Measurements from ENCODE around the gene CEP57L1. TPM values are rescaled to one million over a fixed set of nuclear protein-coding genes. Genes with fewer than 3 reads are reported as not detected.

CEP57L1 gene
- polyA plus RNA-seq, 3 donors = 3.4 to 5.2 (median 3.9) TPM

GRCh38 chr6:109093732-109094415 lies 1.4 kb upstream of the CEP57L1 start:
- Mint-ChIP-seq H3K36me3 (peaks cover 2 to 10% of the 10 kb centered on the region in 2 donors), H3K4me1 (peaks cover 56% of the 10 kb centered on the region)

More at GRCh38 chr6:109093732-109094415, 1.4 kb upstream of the CEP57L1 start:
- Histone ChIP-seq H3K27me3 (ENCODE audit: control insufficient read depth in 2 of 2, insufficient read depth in 2 of 2, low read length in 2 of 2) (no peaks in the 10 kb centered on the region), H3K4me1 (ENCODE audit: control insufficient read depth in 1 of 2, insufficient read depth in 2 of 2, low read length in 2 of 2) (peaks cover 26 to 48% of the 10 kb centered on the region in 2 donors), H3K4me3 (replicated peaks in 1 of 3; ENCODE audit: low read depth in 2 of 3, low read length in 3 of 3) (peak overlapping the region; percentile 84 to 98 (median 86)), H3K4me2 (replicated peaks; ENCODE audit: extremely low read depth, low read length, poor library complexity, severe bottlenecking) (peak overlapping the region; percentile 93), H3K9me3 (replicated peaks in 1 of 2; ENCODE audit: control insufficient read depth in 1 of 2, insufficient read depth in 1 of 2, low read length in 2 of 2) (no peaks in the 10 kb centered on the region), H3K27ac (ENCODE audit: low read depth in 1 of 2, low read length in 2 of 2) (peak overlapping the region; percentile 94 to 95), H2AFZ (ENCODE audit: insufficient read depth, low read depth, low read length, poor library complexity, severe bottlenecking) (peak overlapping the region; percentile 93), H3K79me2 (ENCODE audit: insufficient read depth, low read length) (peaks cover 72% of the 10 kb centered on the region), H4K20me1 (ENCODE audit: insufficient read depth, low read length) (peaks cover 41% of the 10 kb centered on the region), H3K9ac (ENCODE audit: insufficient read depth, low read length, poor library complexity, severe bottlenecking) (peak overlapping the region; percentile 88), H3K36me3 (replicated peaks in 1 of 2; ENCODE audit: control insufficient read depth in 1 of 2, insufficient read depth in 2 of 2, low read length in 2 of 2) (no peaks in the 10 kb centered on the region)
- DNase-seq = peak in 1 of 3 donors; percentile 8
- Mint-ChIP-seq H3K27ac (peak overlapping the region; percentile 85 to 100 (median 94)), H3K4me3 (peak overlapping the region; percentile 94 to 99), H3K27me3 (ENCODE audit: low read depth in 3 of 3) (peaks cover 0 to 5% (median 0%) of the 10 kb centered on the region in 3 donors), H3K9me3 (no peaks in the 10 kb centered on the region)
- WGBS (ENCODE audit: insufficient coverage) = 0% methylated on average over 16 of the region's 19 CpGs
- no peak for TF ChIP-seq CTCF (IDR thresholded peaks at IDR 0.05)
- intact Hi-C loops (cut with micrococcal nuclease) = loop anchor here (5.0 to 10.0 kb wide), 5 partner anchors 291 to 1129 kb away; partner anchors contain the start of genes AK9 (in 1 of the 2), CD164 (in 1 of the 2), FIG4 (in 1 of the 2) and MICAL1 (in 1 of the 2)

Data from CD14-positive monocyte (primary cell).